ENCODE measurements around the gene NACAD. TPM values are rescaled to one million over a fixed set of nuclear protein-coding genes. Genes with fewer than 3 reads are reported as not detected.

Gene NACAD
- polyA plus RNA-seq, 3 donors, result 9.3 to 10.7 (median 9.4) TPM

DNA sequence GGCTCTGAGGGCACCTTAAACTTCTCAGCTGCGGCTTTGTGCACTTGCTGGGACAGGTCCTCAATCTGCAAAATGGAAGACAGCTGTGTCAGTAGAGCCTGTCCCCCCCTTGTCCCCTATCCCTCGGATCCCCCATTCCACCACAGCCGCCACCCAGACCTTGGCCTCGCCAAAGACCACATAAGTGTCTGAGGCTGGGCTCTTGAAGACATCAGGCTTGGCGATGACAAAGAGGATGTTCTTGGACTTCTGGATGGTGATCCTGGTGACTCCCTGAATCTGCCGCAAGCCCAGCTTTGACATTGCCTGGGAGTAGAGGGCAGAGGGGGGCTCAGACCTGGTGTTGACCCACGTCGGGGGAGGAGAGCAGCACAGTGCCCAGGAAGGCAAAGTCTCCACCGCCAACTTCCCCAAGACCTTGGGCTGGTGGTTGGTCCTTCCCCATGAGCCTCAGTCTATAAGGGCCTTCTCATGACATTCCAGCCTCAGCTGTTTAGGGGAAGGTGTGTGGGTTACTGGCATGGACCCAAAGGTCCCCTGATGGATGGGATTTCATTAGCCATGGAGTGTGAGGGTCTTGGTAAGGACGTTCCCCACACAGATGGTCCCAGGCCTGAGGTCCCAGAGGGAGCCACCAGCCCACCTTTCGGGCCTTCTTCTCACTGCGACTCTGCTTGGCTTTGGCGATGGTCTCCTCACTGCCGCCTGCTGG is 7.7 kb downstream of the NACAD start:
- no peak for DNase-seq (ENCODE audit: extremely low read depth in 1 of 11, low read depth in 9 of 11, low spot score in 4 of 11)

DNA sequence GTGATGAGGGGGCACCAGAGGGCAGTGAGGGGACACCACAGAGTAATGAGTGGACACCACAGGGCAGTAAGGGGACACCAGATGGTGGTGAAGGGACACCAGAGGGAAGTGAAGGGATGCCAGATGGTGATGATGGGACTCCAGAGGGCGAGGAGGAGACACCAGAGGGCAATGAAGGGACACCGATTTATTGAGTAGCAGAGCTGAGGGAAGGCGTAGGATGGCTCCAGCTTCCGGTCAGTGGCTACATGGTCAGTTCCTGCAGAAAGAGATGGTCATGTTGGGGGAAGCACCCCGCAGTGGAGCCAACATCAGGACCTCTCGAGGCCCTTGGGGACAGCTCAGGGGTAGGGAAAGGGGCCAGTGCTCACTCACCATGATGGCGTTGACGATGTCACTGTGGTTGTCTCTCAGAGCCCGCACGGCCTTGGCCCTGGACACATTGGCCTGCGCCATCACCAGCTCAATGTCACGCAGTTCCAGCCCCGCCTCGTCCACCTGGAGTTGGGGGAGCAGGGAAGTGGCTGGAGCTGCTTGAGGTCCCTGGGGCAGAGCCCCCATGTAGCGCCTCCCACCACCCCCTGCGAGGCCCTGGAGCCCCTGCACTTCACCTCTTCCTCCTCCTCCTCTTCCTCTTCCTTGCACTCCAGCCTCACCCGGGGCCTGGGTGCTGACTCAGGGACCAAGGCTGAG is 8.4 kb downstream of the NACAD start:
- no peak for DNase-seq (ENCODE audit: extremely low read depth in 1 of 11, low read depth in 9 of 11, low spot score in 4 of 11)

DNA sequence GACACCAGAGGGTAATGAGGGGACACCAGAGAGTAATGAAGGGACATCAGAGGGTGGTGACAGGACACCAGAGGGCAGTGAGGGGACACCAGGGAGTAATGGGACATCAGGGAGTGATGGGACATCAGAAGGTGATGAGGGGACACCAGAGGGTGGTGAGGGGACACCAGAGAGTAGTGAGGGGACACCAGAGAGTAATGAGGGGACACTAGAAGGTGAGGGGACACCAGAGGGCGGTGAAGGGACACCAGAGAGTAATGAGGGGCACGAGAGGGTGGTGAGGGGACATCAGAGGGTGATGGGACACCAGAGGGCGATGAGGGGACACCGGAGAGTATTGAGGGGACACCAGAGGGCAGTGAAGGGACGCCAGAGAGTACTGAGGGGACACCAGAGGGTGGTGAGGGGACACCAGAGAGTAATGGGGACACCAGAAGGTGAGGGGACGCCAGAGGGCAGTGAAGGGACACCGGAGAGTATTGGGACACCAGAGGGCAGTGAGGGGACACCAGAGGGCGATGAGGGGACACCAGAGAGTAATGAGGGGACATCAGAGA is 10.6 kb downstream of the NACAD start:
- no peak for DNase-seq (ENCODE audit: extremely low read depth in 1 of 11, low read depth in 9 of 11, low spot score in 4 of 11)

DNA sequence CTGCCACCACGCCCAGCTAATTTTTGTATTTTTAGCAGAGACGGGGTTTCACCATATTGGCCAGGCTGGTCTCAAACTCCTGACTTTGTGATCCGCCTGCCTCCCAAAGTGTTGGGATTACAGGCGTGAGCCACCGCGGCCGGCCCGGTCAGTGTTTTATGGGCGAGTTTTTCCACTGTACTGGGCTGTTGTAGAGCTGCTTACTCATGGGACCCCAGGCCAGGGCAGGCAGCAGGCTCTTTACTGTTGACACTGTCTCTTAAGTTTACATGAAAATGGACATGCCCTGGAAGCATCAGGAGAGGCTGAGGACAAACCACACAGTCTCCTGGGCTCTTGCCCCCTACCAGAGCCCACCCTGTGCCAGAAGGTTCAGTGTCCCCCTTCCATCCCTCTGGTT is 11.2 kb downstream of the NACAD start:
- no peak for DNase-seq (ENCODE audit: extremely low read depth in 1 of 11, low read depth in 9 of 11, low spot score in 4 of 11)

DNA sequence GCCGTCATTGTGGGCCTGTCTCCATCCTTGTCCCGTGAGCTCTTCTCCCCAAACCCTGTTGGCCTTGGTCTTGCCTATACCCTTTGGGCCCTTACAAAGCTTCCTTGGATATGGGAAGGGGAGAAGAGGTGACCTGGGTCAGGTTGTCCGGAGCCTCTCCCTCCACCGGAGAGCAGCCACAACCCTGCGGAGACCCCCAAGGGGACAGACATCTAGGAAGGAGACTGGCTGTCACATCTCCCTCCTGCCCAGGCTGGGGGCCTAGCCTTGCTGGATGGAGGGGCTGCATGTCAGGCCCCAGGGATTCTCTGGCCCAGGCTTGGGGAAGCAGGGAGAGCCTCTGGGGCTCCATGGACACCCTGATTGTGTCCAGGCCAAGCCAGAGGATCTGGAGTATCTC is 11.8 kb downstream of the NACAD start:
- DNase-seq (ENCODE audit: extremely low read depth in 1 of 11, low read depth in 9 of 11, low spot score in 4 of 11), result no peak

DNA sequence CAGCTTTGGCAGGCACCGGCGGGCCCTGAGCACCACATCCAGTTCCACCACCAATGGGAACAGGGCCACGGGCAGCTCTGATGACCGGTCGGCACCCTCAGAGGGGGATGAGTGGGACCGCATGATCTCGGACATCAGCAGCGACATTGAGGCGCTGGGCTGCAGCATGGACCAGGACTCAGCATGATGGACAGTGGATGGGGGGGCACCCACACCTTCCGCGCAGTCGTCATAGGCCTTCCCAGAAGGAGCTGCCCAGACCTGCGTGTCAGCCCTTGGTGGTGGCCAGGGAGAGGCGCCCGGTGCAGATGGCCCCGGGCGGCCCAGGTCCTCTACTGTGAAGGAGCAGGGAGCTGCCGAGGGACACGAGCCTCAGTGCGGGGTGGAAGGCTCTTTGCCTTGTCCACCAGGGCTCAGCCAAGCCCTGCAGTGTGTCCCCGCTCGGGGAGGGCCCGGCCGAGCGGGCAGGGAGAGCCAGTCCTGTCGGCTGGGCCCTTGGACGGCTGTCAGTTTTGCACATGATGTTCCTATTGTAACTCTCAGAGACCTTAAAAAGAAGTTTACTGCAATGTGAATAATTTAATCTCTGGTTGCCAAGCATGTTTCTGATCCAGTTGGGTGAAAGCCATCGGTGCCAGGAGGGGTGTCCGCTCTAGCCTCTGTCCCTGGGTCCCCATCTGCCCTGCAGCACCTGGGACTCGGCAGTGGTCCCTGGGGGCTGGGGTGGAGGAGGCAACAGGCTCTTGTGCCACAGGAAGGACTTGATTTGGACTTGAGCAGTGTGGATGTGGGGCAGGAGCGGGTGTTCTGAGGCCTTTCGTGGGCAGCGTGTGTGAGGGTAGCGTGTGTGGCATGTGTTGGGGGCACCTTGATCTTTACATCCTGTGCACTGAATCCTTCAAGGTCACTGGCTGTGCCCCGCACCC is 12.6 kb downstream of the NACAD start:
- no peak for DNase-seq (ENCODE audit: extremely low read depth in 1 of 11, low read depth in 9 of 11, low spot score in 4 of 11)

DNA sequence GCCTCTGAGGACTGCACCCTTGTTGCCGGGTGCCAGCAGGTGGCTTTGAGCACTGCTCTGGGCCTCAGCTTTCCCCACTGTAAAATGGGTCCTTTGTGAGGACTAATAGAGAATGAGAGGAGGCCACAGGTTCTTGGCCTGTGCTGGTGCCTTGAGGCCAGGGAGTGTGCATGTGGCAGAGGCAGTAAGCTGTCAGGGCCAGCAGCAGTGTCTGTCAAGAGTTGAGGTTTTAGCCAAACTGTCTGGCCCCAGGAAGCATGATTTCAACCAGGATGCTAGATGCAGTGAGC is 13.5 kb downstream of the NACAD start:
- DNase-seq (ENCODE audit: extremely low read depth in 1 of 11, low read depth in 9 of 11, low spot score in 4 of 11), result no peak

DNA sequence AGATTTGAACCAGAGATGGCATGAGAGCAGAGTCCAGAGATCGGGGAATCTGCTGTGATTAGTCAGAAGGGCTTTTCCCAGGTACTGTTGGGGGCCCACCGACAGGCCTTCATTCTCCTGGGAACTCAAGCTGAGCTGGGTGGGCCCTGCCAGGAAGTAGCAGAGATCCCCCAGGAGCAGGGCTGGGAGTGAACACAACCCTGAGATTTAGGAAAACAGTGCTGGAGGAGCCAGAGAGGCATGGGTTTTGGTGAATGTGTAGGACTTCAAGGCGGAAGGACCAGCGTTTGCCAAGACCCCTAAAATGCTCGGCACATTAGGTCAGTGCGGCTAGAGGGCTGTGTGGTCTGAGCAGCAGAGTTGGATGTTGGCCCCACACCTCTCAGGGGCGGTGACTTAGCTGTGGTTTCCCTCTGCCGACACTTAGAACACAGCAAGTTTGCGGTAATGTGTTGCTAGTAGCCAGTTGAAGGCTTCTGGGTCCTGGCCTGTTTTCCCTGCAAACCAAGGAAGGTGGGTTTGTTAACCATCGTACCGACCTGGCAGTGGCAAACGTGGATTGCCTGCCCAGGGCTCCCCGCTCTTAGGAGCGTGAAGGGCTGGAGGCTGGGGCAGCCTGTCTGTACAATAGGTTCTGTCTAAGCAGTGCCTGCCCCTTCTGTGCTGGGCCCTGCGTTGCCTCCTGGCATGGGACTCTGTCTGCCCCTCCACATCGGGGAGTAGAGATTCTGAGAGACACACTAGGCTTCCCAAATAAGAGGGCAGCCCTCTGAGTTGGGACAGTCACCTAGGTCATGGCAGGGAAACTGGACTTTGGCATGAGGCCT is 14.0 kb downstream of the NACAD start:
- DNase-seq (ENCODE audit: extremely low read depth in 1 of 11, low read depth in 9 of 11, low spot score in 4 of 11), result no peak

DNA sequence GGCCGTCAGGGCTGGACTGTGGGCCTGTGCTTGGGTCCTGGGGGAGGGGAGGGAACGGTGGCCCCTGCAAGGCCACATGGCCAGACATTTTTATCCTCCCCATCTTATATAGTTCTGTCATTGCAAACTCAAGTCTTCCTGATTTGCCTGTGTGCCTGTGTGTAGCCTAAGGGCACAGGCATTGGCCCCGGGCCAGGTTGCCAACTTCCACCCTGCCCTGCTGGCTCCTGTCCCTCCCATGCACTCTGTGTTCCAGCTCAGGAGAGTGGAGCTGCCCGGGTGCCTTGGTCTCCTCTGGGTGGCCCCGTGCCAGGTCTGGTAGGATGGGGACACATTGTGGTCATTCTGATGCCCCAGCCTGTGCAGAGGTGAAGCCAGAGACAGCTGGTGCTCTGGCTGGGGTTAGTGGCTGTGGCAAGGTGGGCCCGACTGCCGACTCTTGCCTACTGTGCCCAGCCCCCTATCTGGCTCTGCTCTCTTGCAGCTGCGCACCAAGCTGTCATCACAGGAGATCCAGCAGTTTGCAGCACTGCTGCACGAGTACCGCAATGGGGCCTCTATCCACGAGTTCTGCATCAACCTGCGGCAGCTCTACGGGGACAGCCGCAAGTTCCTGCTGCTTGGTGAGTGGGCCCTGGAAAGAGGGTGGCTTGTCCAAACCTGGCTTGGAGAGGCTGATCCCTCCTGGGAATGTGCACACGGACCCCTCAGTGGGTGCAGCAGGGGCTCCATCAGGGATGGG is 14.8 kb downstream of the NACAD start:
- DNase-seq (ENCODE audit: extremely low read depth in 1 of 11, low read depth in 9 of 11, low spot score in 4 of 11), result no peak

DNA sequence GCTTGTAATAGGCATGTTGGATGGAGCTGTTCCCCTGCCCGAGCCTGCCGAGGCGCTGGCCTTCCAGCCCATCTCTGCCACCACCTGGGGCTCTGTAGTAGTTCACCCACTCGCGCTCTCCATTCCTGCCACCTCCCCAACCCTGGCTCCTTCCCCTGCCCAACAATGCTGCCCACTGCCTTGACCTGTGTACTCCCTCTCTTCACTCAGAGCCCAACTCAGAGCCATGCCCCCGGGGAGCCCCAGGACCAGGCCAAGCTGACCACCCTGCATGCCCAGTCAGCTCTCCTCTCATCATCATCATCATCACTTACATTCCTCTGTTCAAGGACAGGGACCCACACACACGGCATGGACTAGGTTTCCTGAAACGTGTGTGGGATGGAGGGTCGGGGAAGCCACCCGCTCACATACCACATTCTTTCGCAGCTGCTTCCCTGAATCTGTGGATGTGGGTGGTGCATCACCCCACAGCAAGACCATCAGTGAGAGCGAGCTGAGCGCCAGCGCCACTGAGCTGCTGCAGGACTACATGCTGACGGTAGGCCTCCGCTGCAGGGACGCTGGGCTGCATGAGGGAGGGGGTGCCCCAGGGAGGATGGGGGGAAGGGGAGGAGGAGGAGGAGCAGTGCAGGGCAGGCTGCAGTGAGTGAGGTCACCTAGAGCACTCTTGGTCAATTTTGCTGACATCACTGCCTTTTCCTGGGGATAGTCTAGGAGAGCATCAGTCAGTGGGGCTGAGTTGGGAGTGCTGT is 15.6 kb downstream of the NACAD start:
- no peak for DNase-seq (ENCODE audit: extremely low read depth in 1 of 11, low read depth in 9 of 11, low spot score in 4 of 11)

DNA sequence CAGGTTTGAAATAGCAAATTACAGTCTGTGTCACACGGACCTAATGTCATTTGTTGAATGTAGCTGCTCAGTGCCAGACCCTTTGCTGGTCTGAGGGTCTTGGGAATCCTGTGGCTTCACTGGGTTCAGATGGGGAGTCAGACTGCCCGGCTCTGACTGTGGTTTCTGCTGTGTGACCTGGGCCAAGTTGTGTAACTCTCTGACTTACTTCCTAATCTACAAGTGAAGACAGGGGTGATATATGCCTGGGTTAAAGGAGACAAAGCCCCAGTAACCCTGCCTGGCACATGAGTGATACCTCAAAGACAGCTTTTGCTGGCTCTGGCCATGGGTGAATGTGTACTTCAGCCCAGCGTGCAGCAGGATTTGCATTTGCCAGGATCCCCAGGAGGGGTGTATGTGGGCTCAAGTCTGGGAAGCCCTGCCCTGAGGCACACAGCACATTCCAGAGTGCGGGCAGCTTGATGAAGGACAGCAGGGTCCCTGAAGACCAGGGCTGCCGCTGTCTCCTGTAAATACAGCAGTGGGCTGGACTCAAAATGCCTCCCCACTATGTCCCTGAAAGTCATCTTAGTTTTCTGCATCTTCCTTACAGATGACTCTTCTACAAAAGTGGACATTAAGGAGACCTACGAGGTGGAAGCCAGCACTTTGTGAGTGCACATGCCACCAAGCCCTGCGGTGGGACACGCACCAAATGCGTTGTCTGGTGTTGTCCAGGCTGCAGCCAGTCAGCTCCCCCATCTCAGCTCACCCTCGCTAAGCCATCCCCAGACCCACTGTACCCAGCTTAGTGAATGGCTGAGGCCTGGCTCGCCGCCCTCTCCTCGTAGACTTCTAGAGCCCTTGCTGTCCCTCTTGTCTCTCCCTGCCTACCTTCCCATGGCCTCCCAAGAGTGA is 16.4 kb downstream of the NACAD start:
- no peak for DNase-seq (ENCODE audit: extremely low read depth in 1 of 11, low read depth in 9 of 11, low spot score in 4 of 11)

DNA sequence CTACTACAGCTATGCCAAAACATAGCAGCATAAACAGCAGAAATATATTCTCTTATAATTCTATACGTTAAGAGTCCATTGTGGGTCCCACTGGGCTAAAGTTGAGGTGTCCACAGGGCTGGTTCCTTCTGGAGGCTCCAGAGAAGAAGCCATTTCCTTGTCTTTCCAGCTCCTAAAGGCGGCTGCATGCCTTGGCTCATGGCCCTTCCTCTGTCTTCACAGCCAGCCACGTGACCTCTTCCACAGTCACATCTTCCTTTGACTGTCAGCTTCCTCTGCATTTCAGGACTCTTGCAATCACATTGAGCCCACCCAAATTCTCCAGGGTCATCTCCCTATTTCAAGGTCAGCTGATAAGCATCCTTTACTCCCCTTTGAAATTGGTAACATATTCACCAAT is 17.2 kb downstream of the NACAD start:
- no peak for DNase-seq (ENCODE audit: extremely low read depth in 1 of 11, low read depth in 9 of 11, low spot score in 4 of 11)

DNA sequence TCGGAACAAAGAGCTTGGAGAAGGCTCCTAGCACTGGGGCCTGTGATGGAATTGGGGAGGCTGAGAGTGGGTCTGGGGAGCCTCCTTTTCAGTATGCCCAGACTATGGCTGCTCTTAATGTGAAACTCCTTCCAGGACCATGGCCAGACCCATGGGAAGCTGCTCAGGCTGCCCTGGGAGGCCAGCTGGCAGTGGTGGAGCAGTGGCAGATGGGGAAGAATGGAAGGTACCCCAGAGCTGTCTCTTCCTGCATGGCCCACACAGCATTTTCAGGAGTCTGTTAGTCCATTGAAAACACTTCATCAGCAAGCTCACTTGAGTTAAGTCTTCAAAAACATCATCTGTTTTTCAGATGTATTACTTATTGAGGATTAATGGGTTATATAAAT is 18.5 kb downstream of the NACAD start:
- no peak for DNase-seq (ENCODE audit: extremely low read depth in 1 of 11, low read depth in 9 of 11, low spot score in 4 of 11)

DNA sequence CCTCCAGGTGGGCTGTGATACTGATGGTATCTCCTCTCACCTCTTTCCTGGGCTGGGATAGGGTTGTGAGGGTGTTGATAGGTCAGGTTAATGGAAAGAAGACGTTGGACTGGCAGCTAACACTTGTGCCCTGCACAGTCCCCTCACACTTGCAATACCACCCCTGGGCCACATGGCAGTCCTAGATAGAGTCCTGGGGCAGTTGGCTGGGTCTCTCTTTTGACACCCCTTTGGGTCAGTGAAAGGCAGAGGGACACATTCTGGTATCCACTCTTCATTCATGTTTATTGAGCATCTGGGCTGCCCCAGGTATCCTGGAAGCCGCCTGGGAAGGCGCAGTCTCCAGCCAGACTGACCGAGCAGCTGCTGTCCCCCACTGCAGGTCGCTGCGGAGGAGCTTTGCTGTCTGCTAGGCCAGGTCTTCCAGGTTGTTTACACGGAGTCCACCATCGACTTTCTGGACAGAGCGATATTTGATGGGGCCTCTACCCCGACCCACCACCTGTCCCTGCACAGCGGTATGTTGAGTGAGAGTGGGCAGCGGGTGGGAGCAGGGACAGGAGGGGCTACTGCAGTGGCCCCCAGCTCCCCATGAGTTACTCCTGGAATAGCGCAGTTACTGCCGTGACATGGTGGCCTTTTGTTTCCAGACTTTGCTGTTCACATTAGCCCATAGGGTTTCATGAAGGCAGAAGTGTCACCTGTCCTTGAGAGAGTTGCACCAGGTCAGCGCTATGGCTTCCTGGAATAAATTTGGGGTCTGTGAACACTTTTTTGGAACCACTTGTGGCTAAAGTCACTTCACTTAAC is 19.1 kb downstream of the NACAD start:
- no peak for DNase-seq (ENCODE audit: extremely low read depth in 1 of 11, low read depth in 9 of 11, low spot score in 4 of 11)

DNA sequence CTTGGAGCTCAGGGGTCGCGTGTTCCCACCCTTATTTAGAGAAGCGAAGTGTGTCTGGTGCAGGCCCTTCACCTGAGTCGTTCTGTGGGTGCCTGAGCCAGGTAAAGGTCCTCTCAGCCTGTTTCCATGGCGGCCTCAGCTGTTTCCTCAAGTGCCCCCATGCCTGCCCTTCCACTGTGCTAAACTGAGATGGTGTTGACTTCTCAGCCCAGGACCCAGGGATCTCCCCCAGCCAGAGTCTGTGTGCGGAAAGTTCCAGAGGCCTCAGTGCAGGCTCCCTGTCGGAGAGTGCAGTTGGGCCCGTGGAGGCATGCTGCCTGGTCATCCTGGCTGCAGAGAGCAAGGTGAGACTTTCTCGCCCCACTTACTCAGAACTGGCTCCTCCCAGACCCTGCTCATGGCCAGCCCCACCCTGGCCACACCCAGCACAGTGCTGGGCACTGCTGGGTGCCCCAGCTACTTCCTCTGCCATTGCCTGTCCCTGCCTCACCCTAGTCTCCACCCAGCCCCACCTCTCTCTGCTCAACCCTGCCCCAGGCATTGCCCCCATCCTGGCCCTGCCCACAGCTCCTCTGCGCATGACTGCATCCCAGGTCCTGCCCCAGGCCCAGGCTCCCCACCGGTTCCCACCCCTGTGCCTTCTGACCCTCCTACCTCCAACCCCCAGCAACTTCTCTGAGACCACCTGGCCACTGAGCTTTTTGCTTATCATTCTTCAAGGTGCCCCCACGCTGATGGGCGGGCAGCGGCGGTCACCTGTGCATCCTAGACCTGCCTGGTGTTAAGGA is 20.3 kb downstream of the NACAD start:
- DNase-seq (ENCODE audit: extremely low read depth in 1 of 11, low read depth in 9 of 11, low spot score in 4 of 11), result no peak

Measured in renal cortex interstitium (tissue), 11 donors.